ENCODE data around the gene C11orf71.

Gene C11orf71

GRCh38 chr11:114398303-114398920 lies 1.9 kb downstream of the C11orf71 start:
- no peak for DNase-seq

- no peak for DNase-seq
Observed at GRCh38 chr11:114397349-114397982, 2.8 kb downstream of the C11orf71 start.

DNA sequence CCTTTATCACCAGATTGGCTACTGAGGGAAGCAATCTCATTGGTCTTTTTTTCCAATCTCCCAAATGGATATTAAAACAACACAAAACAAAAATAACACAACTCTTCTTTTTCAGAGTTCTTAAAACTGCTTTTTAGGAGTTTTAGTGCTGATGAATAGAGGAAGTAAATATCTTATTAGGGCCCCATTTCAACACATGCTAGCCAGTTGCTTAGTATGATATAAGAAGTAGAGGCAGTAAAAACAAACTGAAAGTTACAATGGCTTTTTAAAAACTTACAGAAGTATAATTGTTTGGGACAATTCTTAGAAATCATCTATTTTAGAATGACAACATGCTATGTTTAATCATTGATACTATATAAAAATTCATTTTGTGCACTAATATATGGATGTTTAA lies 3.4 kb downstream of the C11orf71 start:
- DNase-seq, result no peak

- no peak for DNase-seq
Observed at GRCh38 chr11:114395736-114396135, 4.6 kb downstream of the C11orf71 start.

GRCh38 chr11:114392735-114393667 lies 7.3 kb downstream of the C11orf71 start:
- DNase-seq, result no peak

- no peak for DNase-seq
Observed at GRCh38 chr11:114386545-114386944, 13.8 kb downstream of the C11orf71 start.

- DNase-seq, result no peak
Observed at GRCh38 chr11:114386131-114386530, 14.2 kb downstream of the C11orf71 start.

GRCh38 chr11:114384487-114384886 lies 15.8 kb downstream of the C11orf71 start:
- DNase-seq, result no peak

DNA sequence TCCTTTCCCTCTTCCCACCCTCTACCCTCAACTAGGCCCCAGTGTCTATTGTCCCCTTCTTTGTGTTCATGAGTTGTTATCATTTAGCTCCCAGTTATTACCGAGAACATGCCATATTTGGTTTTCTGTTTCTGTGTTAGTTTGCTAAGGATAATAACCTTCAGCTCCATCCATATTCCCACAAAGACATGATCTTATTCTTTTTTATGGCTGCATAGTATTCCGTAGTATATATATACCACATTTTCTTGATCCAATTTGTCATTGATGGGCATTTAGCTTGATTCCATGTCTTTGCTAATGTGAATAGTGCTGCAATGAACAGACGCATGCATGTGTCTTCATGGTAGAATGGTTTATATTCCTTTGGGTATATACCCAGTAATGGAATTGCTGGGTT lies 17.8 kb downstream of the C11orf71 start:
- DNase-seq, result no peak

DNA sequence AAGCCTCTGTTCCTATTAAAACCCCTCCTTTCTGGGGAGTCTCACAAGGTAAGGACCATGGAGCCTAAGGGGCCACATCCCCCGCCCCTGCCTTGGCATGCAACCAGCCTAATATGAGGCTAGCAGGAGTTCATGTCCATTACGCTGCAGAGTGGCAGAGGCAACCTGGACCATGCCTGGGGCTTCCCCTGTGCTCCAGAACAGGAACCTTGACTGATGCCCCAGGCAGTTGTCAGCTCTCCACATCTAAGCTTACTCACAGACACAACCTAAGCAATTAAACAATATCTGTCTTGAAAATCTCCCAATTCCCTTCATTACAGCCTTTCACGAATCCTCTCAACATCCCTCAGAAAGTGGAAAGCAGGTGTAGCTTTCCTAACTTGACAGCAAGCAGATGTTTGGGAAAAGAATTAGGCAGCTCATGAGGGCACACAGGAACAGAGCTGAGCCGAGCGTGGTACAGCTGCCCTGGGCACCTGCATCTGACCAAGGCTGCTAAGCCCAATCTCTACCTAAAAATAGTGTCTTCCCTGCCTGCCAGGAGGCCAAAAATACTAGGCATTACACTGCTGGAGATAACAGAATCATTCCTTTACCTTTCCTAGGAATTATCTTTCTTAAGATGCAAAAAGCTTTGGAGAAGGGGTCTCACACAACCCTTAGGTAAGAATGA lies 20.8 kb downstream of the C11orf71 start:
- no peak for DNase-seq

DNA sequence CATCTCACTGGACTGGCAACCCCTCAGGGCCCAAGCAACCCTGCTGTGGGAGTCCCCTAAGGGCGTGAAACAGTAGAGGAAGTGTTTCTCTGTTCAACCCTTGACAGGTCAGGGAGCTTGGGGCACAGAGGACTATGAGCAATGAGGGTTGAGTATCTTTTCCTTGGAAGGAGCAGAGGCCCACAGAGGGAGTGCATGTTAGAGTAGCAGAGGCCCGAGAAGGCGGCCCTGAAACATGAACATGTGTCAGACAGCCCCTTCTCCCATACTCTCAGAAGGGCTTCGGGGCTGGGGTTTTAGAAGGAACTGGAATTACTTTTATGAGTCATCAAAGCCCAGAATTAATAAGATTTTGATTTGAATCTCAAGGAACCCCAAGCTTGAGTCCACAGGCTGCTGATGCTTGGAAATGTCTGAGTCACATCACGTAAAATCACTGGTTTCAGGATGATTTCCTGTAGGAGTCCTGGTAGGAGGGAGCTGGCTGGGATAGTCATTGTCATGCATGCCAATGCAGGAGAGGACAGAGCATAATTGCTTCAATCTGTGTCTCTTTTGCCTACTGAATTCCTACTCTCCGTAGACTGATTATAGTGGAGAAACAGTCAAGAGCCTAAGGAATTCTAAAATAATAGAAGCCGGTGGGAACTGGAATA lies 22.6 kb downstream of the C11orf71 start:
- no peak for DNase-seq

- DNase-seq, result no peak
Observed at GRCh38 chr11:114375052-114375451, 25.3 kb downstream of the C11orf71 start.

GRCh38 chr11:114368918-114369680 lies 31.2 kb downstream of the C11orf71 start:
- DNase-seq, result no peak

- no peak for DNase-seq
Observed at GRCh38 chr11:114367244-114367957, 32.9 kb downstream of the C11orf71 start.

DNA sequence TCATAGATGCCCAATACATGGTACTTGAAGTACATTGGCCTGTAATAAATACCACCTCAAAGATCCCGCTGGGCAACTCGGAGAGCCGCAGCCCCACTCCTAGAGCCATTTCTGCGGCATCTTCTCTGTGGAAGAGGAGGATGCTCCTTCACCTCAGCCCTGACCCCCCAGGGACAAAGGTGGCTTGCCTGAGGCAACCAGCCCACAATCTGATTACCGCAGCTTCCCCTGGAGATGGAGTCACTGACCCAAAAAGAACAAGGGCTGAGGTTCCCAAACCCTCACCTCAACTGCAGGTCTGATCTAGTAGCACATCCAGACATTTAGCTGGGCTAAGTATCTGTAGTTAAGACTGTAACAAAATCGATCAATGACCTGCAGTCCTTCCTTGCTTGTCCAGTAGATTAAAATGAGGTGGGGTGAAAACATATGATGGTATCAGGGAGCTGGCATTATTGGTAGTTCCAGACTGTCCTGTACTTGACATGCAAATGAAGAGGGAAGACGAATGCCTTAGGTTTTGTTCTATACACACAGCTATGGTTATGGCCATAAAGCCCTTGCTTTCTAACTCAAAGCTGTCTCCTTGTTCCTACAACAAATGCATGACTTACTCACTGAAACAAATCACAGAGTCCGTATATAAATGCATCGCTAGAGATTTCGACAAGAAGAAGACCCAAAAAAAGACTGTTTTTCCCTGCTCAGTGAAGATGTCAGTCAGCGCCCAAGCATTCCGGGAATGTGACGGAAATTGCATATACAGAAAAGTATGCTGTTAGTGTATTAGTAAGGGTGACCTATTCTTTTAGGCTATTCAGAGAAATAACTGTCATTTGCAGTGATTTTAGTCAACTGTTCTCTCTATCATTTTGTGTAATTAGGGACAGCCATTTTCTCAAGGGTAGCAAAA lies 33.7 kb downstream of the C11orf71 start:
- no peak for DNase-seq

GRCh38 chr11:114362958-114363357 lies 37.4 kb downstream of the C11orf71 start:
- no peak for DNase-seq

GRCh38 chr11:114362326-114362725 lies 38.0 kb downstream of the C11orf71 start:
- DNase-seq, result no peak

GRCh38 chr11:114359342-114359741 lies 41.0 kb downstream of the C11orf71 start:
- DNase-seq, result no peak

GRCh38 chr11:114358716-114359115 lies 41.6 kb downstream of the C11orf71 start:
- no peak for DNase-seq

GRCh38 chr11:114354076-114354475 lies 46.2 kb downstream of the C11orf71 start:
- DNase-seq, result no peak

All from NCI-H526 treated with DMSO at 0.1 percent for 48 hours (cell line).